Activated naive CD4-positive, alpha-beta T cell treated with anti-CD3 and anti-CD28 coated beads for 36 hours (primary cell): Measurements from ENCODE around the gene NDST1. TPM values are rescaled to one million over a fixed set of nuclear protein-coding genes. Genes with fewer than 3 reads are reported as not detected.
A peak's percentile ranks its signal among the peaks of the same experiment; 100 is the strongest.

Experiments
- CTCF ChIA-PET: fragments of 350-600 bp; sonication (Branson Sonifier 250); formaldehyde crosslinking; loops from one replicate; lab custom pipeline; 2021; ENCODE audit warnings: antibody characterized with exemption; lab: Charles Lee
- DNase-seq: peaks from one replicate; pipeline ENCODE4 v3.0.0-alpha.2; 2020
- H3K27ac Mint-ChIP-seq: one replicate; pipeline ENCODE4 v1.8.0; 2021; ENCODE audit warnings: mild to moderate bottlenecking, mixed read lengths
- H3K27me3 Mint-ChIP-seq: one replicate; pipeline ENCODE4 v1.8.0; 2021; ENCODE audit warnings: low read depth, mixed read lengths
- H3K36me3 Mint-ChIP-seq: one replicate; pipeline ENCODE4 v1.8.0; 2021; ENCODE audit warnings: low read depth, mixed read lengths
- H3K4me1 Mint-ChIP-seq: one replicate; pipeline ENCODE4 v1.8.0; 2021; ENCODE audit warnings: low read depth, mixed read lengths
- H3K4me3 Mint-ChIP-seq: one replicate; pipeline ENCODE4 v1.8.0; 2021; ENCODE audit warnings: mild to moderate bottlenecking, moderate library complexity, mixed read lengths
- H3K9me3 Mint-ChIP-seq: one replicate; pipeline ENCODE4 v1.8.0; 2021; ENCODE audit warnings: mixed read lengths
- intact Hi-C: fragments of 100-400 bp; cut with micrococcal nuclease; formaldehyde crosslinking; loops from one replicate; pipeline ENCODE4 v1.15.1; 2023
- total RNA-seq, 2 experiments: library from RNA; stranded (reverse); gene quantifications; one replicate each; pipeline ENCODE4 v1.2.3, GENCODE V29; 2021

The NDST1 gene
- total RNA-seq, 2 experiments from 2014 or later = 2.4 to 3.3 TPM

DNA sequence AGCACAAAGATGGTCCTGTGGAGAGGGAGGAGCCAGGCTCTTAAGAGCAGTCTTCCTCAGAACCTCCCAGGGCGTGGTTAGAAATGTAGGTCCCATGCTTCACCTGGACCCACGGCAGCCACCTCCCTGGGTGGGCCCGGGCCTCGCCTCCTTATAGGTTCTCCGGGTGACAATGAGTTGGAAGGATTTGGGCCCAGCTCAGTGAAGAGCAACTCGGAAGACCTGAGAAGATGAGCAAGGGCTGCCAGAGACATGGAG, 26.3 kb upstream of the NDST1 start:
- no peak overlapping the region for H3K4me3 Mint-ChIP-seq
- no peak overlapping the region for H3K27ac Mint-ChIP-seq
- H3K36me3 Mint-ChIP-seq = no peaks in the 10 kb centered on the region
- intact Hi-C loops = no loop called here
- peaks cover 5% of the 10 kb centered on the region for H3K27me3 Mint-ChIP-seq
- H3K9me3 Mint-ChIP-seq = no peaks in the 10 kb centered on the region
- H3K4me1 Mint-ChIP-seq = peaks cover 3% of the 10 kb centered on the region
- CTCF ChIA-PET = no interaction called here
- DNase-seq = no peak

- CTCF ChIA-PET = no interaction called here
- Mint-ChIP-seq H3K9me3 (no peaks in the 10 kb centered on the region), H3K4me3 (no peak overlapping the region), H3K27me3 (peaks cover 3% of the 10 kb centered on the region), H3K36me3 (no peaks in the 10 kb centered on the region), H3K27ac (no peak overlapping the region), H3K4me1 (peaks cover 4% of the 10 kb centered on the region)
- intact Hi-C loops = no loop called here
- no peak for DNase-seq
These were observed 25.9 kb upstream of the NDST1 start for GRCh38 chr5:150481972-150482406.

- no peak for DNase-seq
- intact Hi-C loops = no loop called here
- Mint-ChIP-seq H3K27ac (no peak overlapping the region), H3K4me3 (peak overlapping the region; percentile 68), H3K36me3 (no peaks in the 10 kb centered on the region), H3K9me3 (no peaks in the 10 kb centered on the region), H3K4me1 (peaks cover 7% of the 10 kb centered on the region), H3K27me3 (peaks cover 3% of the 10 kb centered on the region)
- CTCF ChIA-PET = no interaction called here
These were observed 22.8 kb upstream of the NDST1 start for GRCh38 chr5:150484964-150485692.

GRCh38 chr5:150485693-150486401, 22.1 kb upstream of the NDST1 start:
- Mint-ChIP-seq H3K4me3 (peak overlapping the region; percentile 28), H3K27me3 (peaks cover 3% of the 10 kb centered on the region), H3K36me3 (no peaks in the 10 kb centered on the region), H3K27ac (no peak overlapping the region), H3K9me3 (no peaks in the 10 kb centered on the region), H3K4me1 (peaks cover 7% of the 10 kb centered on the region)
- peak; percentile 31 for DNase-seq
- intact Hi-C loops = no loop called here
- CTCF ChIA-PET = interaction anchor here (0.6 to 1.4 kb wide), 2 partner anchors 29 to 39 kb away, joined by 3 read pairs; no protein-coding TSS in a partner anchor

GRCh38 chr5:150486402-150487198, 21.3 kb upstream of the NDST1 start:
- Mint-ChIP-seq H3K4me1 (peaks cover 7% of the 10 kb centered on the region), H3K4me3 (peak overlapping the region; percentile 57), H3K36me3 (no peaks in the 10 kb centered on the region), H3K9me3 (no peaks in the 10 kb centered on the region), H3K27ac (no peak overlapping the region), H3K27me3 (peaks cover 3% of the 10 kb centered on the region)
- CTCF ChIA-PET = interaction anchor here (0.6 to 1.4 kb wide), 3 partner anchors 29 to 38 kb away, joined by 3 read pairs; no protein-coding TSS in a partner anchor
- peak; percentile 42 for DNase-seq
- intact Hi-C loops = no loop called here

DNA sequence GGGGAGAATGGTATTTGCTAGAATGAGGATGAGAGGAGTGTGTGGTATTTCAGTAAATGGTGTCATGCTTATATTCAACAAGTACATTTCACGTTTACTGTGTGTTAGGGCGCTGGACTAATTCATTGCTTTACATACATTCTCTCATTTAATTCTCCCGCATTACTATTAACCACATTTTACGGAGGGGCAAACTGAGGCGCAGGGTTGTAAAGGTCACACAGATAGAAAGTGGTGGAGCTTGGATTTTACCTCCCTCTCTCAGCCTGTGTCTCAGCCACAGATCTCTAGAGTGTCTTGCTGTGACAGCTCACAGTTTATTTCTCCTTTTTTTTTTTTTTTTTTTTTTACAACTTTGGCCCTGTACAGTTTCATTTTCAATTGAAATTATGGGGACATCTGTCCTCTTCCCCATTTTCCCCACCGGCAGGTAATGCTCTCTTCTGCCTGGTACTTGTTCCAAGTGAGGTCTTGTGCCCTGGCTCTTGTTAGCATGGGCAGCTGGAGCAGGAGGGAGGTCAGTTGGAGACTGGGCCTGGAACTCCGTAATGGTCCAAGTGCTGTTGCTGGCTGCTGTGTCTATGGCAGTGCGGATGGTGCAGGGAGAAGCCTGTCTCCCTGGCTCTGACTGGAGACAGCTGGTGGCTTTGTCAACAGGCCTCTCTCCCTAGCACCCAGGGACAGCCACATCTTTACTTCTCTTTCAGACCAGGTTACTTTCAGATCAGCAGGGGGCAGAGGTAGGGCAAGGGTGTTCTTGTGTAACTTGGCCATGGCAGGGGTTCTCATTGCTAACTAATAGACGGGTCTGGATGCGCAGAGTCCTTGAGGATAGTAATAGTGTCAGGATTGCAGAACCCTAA, 20.5 kb upstream of the NDST1 start:
- CTCF ChIA-PET = interaction anchor here (0.6 to 1.4 kb wide), 4 partner anchors 30 to 359 kb away, joined by 3 to 4 read pairs (median 3); no protein-coding TSS in a partner anchor
- intact Hi-C loops = no loop called here
- H3K9me3 Mint-ChIP-seq = no peaks in the 10 kb centered on the region
- H3K36me3 Mint-ChIP-seq = no peaks in the 10 kb centered on the region
- peaks cover 3% of the 10 kb centered on the region for H3K27me3 Mint-ChIP-seq
- H3K4me3 Mint-ChIP-seq = peak overlapping the region; percentile 57
- no peak for DNase-seq
- H3K4me1 Mint-ChIP-seq = peaks cover 7% of the 10 kb centered on the region
- no peak overlapping the region for H3K27ac Mint-ChIP-seq

DNA sequence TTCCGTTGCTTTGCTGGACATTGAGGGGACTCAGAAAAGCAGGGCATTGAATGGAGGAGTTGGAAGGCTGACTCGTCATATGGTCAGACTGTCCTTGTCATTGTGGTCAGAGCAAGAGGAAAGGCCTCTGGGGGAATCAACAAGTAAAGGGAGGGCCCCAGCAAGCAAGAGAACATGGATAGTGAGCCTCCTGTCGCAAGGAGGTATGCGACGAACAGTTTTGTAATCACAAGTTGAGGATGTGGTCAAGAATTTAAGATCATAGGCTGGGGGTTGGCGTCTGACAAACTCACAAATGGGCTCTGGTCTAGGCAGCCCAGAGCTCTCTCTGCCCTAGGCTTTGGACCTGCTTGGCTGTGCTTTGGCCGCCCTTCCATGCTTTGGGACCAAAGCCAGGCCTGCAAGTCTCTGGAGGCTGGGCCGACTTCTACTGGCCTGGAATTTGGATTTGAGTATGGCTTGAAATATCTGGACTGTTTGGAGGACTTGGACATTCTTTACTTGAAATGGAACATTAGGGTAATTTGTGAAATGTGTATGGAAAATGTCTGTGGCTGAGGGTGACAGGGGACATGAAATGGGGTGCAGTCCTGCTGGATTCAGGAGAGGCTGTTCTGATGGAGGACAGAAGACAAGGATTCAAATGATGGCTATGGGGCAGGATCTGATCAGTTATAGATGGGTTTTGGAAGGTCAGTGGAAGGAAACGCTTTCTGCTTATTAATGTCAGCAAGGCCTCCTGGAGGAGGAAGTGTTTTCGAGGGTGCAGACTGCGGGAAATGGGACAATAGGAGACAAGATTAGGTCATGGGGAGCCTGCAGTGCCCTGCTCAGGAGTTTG, 19.2 kb upstream of the NDST1 start:
- H3K27ac Mint-ChIP-seq = no peak overlapping the region
- intact Hi-C loops = no loop called here

GRCh38 chr5:150489360-150490295, 18.3 kb upstream of the NDST1 start:
- intact Hi-C loops = no loop called here
- Mint-ChIP-seq H3K4me3 (no peak overlapping the region), H3K36me3 (no peaks in the 10 kb centered on the region), H3K9me3 (no peaks in the 10 kb centered on the region), H3K27ac (no peak overlapping the region), H3K4me1 (peaks cover 7% of the 10 kb centered on the region), H3K27me3 (peaks cover 3% of the 10 kb centered on the region)
- DNase-seq = no peak
- CTCF ChIA-PET = interaction anchor here (0.8 to 1.5 kb wide), 3 partner anchors 7 to 449 kb away, joined by 3 read pairs; no protein-coding TSS in a partner anchor

More for the DNA sequence above, 19.2 kb upstream of the NDST1 start:
- Mint-ChIP-seq H3K4me3 (no peak overlapping the region), H3K4me1 (peaks cover 7% of the 10 kb centered on the region), H3K36me3 (no peaks in the 10 kb centered on the region), H3K9me3 (no peaks in the 10 kb centered on the region), H3K27me3 (peaks cover 3% of the 10 kb centered on the region)
- CTCF ChIA-PET = interaction anchor here (1.1 to 1.5 kb wide), 2 partner anchors 8 to 32 kb away, joined by 3 read pairs; no protein-coding TSS in a partner anchor
- no peak for DNase-seq

DNA sequence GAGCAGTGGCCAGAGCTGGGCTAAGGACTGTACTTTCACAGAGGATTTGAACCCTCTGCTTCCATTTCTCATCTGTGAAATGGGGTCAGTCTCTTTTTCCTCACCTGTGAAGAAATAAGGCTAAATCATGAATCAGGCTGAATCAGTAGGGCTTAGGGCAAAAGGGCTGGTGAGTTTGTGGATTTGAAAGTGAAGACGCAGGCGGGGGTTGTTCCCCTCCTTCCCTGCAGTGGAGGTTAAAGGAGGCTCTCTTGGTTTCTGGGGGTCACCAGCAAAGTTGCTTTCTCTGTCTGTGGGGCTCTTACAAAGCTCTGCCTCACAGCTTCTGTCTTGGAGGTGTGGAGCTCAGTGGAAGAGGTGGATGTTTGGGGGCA, 17.6 kb upstream of the NDST1 start:
- CTCF ChIA-PET = interaction anchor here (0.8 to 1.5 kb wide), 2 partner anchors 33 to 450 kb away, joined by 3 read pairs; no protein-coding TSS in a partner anchor
- Mint-ChIP-seq H3K27me3 (no peaks in the 10 kb centered on the region), H3K4me1 (peaks cover 4% of the 10 kb centered on the region), H3K4me3 (no peak overlapping the region), H3K27ac (no peak overlapping the region), H3K36me3 (no peaks in the 10 kb centered on the region), H3K9me3 (no peaks in the 10 kb centered on the region)
- intact Hi-C loops = no loop called here
- DNase-seq = no peak

DNA sequence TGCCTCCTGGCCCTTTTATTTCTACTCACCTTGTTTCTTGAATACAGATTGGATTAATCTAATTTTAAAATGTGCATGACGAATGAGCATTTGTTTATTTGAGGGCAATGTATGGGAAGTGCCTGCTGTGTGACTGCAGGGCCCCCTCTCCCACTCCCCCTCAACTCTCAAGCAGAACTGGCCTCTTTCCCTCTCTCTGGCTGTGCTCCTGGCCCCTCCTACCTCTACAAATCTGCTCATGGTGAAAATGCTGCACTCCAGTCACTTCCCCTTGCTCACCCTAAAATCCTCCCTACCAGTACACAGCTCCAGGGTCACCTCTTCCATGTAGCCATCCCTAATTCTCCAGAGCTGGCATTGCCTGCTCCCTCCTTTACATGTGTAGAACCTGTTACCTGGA, 17.2 kb upstream of the NDST1 start:
- H3K9me3 Mint-ChIP-seq = no peaks in the 10 kb centered on the region
- CTCF ChIA-PET = interaction anchor here (0.8 kb wide), 2 partner anchors 32 to 451 kb away, joined by 3 read pairs; no protein-coding TSS in a partner anchor
- H3K4me3 Mint-ChIP-seq = no peak overlapping the region
- no peaks in the 10 kb centered on the region for H3K27me3 Mint-ChIP-seq
- no peaks in the 10 kb centered on the region for H3K36me3 Mint-ChIP-seq
- H3K4me1 Mint-ChIP-seq = peaks cover 4% of the 10 kb centered on the region
- DNase-seq = no peak
- H3K27ac Mint-ChIP-seq = no peak overlapping the region
- intact Hi-C loops = no loop called here
